CD4-positive, alpha-beta T cell treated with Interleukin-2 at 100 ng/mL for 4 hours (primary cell): ENCODE results near the gene MED26.
A peak's percentile ranks its signal among the peaks of the same experiment; 100 is the strongest.
"Not testable (repeated sequence)": the region's sequence is repeated elsewhere in the genome, so short reads cannot be mapped to it uniquely, and the experiment has no call there.

ENCODE experiments used
- DNase-seq: peaks from one replicate; pipeline ENCODE4 v3.0.0-alpha.2; 2020; ENCODE audit warnings: low spot score

Gene MED26

DNA sequence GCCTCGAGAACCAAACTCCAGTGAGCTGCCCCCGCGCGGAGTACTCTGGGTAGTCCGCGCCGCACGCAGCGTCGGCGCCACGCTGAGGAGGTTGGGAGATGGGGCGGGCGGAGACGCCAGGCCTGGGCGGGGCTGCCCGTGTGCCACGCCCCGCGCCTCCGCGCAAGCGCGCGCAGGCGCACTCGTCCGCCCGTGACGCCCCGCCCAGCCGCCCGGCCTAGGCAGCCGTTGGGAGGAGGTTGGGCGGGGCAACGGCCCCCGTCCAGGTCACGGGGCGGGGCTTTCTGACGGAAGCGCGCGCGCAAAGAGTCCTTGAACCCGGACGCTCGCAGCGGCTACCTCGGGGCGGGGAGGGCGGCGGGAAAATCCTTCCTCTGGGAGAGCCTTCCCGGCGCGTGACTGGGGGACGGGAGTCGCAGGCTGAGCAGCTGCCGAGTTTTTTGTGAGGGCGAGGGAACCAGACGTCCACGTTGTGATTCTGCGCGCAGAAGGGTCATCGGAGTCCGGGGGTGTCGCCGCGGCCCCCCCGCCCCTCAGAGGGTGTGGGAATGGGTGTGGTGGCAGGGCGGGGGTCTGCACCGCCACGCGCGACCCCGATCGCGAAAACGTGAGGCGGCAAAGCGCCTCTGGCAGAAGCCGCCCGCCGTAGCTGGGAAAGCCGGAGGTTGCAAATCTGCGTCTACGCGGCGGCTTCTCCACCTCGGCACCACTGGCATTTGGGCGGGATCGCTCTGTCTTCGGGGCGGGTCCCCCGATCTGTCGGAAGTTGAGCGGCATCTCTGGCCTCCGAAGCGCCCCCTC lies at the start of gene MED26:
Gene MED26, minus strand, starts transcription at position 22 of the 801 bp plus-strand sequence. CDS start 261 bp downstream, outside the sequence.
- DNase-seq, result peak; percentile 94

DNA sequence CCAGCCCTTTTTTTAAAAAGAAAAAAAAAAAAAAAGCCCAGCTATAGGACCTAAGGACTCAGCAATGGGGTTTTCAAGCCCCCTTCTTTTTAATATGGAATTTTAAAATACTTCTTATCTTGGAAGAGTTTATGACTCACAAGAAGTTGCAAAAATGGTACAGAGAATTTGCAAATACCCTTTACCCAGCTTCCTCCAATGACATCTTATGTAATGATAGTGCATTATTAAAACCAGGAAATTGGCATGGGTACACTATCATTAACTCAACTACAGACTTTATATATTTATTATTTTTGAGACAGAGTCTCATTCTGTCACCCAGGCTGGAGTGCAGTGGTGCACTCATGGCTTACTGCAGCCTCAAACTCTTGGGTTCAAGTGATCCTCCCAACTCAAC lies 49.1 kb upstream of the MED26 start:
- DNase-seq, result no peak

GRCh38 chr19:16676101-16676798 lies 48.2 kb upstream of the MED26 start:
- DNase-seq, result no peak

- DNase-seq, result not testable (repeated sequence)
Observed at GRCh38 chr19:16673839-16674238, 45.8 kb upstream of the MED26 start.

- DNase-seq, result no peak
Observed at GRCh38 chr19:16673231-16673630, 45.2 kb upstream of the MED26 start.

DNA sequence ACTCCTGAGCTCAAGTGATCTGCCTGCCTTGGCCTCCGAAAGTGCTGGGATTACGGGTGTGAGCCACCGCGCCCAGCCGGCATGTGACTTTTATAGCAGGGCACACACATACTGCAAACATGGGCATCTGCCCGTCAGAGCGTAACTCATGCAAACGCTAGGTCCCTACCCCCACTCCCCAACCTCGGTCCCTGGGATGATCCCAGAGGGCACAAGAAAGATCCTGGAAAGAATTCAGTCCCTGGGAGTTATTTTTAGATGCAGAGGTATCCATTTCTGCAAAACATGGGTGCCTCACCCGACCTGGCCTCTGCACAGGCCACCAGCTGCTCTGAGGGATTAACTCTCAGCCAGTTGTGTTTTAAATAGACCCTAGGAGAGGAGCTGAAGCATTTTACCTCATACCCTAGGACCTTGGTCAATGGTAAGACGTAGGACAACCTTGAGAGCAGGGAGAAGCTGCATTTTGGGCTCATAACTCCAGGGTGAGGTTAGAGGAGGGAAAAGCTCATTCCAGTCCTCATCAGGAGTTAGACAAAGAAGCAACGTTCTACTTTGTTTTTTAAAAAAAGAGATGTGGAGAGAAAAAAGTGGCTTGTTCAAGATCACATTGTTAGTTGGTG lies 43.8 kb upstream of the MED26 start:
- no peak for DNase-seq

DNA sequence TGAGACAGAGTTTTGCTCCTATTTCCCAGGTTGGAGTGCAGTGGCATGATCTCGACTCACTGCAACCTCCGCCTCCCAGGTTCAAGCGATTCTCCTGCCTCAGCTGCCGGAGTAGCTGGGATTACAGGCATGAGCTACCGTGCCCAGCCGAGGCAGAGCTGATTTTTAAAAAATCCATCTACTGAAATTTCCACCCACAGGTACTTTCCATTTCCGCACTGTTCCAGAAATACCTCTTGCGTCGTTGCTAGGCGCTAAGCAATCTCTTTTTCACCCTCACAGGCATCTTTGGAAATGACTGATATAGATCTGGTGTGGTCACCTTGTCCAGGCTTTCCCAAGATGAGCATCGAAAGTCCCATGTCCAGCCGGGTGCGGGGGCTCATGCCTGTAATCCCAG lies 42.3 kb upstream of the MED26 start:
- DNase-seq, result no peak

- not testable (repeated sequence) for DNase-seq
Observed at GRCh38 chr19:16668702-16669101, 40.7 kb upstream of the MED26 start.

DNA sequence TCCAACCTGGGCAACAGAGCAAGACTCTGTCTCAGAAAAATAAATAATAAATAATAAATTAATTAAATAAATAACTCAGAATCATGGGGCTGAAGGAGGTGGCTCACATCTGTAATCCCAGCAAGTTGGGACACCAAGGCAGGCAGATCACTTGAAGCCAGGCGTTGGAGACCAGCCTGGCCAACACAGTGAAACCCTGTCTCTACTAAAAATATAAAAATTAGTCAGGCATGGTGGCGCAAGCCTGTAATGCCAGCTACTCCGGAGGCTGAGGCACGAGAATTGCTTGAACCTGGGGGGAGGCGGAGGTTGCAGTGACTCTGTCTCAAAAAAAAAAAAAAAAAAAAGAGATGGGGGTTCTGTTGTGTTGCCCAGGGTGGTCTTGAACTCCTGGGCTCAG lies 40.2 kb upstream of the MED26 start:
- DNase-seq, result no peak

GRCh38 chr19:16661480-16662034 lies 33.6 kb upstream of the MED26 start:
- no peak for DNase-seq

DNA sequence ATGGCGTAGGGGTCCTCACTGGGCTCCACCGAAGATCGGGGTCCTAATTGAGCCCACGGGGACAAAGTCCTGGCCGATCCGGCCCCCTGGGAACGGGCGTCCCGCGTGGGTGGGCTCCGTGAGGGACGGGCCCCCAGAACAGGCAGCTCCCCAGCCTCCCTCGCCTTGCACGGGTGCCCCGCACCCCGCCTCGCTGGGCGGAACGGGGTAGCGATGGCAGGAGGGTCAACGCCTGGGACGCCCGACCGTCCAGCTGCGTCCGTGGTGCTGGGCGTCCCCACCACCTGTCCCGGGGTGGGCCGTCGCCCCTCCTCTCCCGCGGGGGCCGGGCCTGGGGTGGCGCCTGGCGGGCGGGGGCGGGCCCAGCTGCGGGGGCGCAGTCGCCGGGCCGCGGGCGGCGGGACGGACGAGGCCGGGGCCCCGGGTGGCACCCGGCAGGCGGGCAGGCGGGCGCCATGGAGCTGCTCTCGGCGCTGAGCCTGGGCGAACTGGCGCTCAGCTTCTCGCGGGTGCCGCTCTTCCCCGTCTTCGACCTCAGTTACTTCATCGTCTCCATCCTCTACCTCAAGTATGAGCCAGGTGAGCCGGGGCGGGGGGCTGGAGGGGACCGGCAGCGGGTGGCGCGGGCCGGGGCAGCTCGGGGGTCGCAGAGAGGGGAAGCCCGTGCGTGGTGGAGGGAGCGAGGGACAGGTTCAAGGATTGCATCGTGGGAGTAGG lies 32.9 kb upstream of the MED26 start, which contains the start of gene TMEM38A:
Gene TMEM38A, plus strand, starts transcription at position 377 of the 717 bp plus-strand sequence. Its CDS starts 79 bp downstream, at position 456.
- peak; percentile 26 for DNase-seq

- DNase-seq, result peak; percentile 99
Observed at GRCh38 chr19:16659832-16660708, 32.1 kb upstream of the MED26 start, which contains the start of gene SMIM7. SMIM7 (minus strand) TSS chr19:16660144; CDS start chr19:16660110, 34 bp downstream.

- DNase-seq, result no peak
Observed at GRCh38 chr19:16659464-16659831, 31.4 kb upstream of the MED26 start.

DNA sequence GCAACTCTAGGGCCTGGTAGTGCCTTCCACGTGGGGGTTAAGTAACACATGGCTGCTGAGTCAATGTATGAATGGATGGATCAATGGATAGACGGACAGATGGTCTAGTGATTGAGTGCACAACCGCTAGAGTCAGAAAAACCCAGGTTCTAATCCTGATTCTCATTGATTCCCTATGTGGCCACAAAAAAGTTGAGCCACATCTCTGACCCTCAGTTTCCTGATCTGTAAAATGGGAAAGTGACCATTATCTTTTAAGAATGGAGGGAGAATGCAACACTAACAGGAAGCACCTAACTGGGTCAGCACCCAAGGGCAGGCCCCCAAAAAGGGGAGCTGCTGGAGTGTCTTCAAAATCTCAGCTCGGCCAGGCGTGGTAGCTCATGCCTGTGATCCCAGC lies 29.4 kb upstream of the MED26 start:
- DNase-seq, result no peak

- DNase-seq, result no peak
Observed at GRCh38 chr19:16655727-16656126, 27.7 kb upstream of the MED26 start.

DNA sequence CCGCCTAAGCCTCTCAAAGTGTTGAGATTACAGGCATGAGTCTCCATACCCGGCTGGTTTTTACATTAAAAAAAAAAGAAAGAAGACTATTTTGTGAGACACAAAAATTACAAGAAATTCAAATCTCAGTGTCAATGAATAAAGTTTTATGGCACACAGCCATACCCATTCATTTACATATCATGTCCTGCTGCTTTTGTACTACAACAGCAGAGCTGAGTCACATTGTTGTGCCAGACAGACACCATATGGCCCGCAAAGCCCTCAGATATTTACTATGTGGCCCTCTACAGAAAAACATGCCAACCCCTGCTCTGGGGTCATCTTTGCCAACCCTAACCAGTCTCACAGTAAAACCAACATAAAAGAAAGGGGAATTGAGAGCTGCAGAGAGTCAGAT lies 26.6 kb upstream of the MED26 start:
- peak; percentile 4 for DNase-seq

GRCh38 chr19:16654140-16654539 lies 26.1 kb upstream of the MED26 start:
- DNase-seq, result no peak

DNA sequence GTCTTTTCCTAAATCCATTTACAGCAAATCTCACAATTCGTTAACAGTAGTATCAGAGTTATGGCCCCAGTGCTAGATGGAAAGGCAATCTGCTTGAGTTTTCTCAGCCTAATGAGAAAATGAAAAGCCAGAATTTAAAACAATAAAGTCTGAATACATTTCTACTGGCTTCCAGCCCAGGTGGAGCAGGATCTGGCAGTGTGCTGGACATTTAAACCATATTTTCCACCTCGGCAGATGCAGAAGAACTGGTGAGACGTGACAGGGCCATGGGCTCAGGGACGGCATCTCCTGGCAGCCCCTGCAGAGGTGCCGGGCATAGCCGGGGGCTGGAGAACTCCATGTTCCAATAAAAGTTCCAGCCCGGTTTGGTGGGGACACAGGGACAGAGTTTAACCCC lies 24.9 kb upstream of the MED26 start:
- DNase-seq, result no peak

- not testable (repeated sequence) for DNase-seq
Observed at GRCh38 chr19:16651421-16652188, 23.6 kb upstream of the MED26 start.

DNA sequence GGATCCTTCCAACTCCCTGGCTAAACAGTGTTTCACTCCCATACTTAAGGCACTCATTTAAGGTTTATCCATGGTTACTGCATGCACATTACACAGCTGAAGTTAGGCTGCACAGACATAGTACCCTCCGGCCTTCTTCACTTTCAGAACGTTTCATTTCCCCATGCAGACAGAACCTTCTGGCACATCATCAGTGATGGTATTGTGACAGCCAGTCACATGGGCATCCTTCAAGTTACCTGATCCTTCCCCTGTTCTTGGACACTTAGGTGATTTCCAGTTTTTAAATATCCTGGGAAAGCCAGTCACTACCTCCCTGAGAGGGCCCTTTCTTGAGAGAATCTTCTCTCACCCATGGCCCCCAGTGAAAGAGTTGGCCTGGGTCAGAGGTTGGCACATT lies 22.8 kb upstream of the MED26 start:
- DNase-seq, result no peak
